ENCODE measurements around the gene FHL3.

Gene FHL3

DNA sequence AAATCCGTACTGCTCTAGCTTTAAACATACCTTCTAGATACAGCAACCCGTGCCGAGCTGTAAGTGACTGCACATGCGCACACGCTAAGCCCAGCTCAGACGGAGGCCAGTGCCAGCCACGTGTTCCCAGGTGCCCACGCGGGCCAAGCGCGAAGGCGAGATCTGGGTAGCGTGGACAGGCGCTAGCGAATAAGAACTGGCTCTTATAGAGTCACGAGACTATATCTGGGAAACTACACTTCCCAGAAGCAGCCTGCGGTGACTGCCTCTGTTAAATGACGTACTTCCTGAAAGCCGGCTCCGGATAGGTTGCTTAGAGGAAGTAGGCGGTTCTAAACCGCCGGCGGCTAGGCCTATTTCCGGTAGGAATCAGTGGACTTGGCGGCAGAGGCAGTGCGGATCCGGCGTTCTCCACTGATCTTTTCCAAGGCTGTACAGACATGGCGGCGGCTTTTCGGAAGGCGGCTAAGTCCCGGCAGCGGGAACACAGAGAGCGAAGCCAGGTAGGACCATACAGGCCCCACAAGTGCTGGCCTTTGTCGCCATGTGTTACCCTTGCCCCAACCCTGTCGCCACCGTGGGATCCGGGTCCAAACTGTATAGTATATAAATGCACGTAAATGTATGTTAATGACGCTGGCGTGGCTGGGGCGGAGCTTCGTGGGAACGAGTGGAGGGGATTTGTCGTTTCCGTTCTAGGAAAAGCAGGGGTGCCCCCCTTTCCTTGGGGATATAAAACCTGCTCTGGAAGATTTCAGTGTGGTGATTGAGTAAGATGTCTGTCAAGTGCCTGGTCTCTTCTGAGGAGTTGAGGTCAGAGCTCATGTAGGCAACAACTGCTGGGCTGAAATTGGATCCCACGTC lies 7.3 kb upstream of the FHL3 start, which contains the start of gene UTP11:
Gene UTP11, plus strand, starts transcription at position 372 of the 864 bp plus-strand sequence. Its CDS starts 69 bp downstream, at position 441.
- peak; percentile 81 to 89 for DNase-seq

- DNase-seq = no peak
Observed at GRCh38 chr1:38009841-38010180, 4.5 kb upstream of the FHL3 start.

DNA sequence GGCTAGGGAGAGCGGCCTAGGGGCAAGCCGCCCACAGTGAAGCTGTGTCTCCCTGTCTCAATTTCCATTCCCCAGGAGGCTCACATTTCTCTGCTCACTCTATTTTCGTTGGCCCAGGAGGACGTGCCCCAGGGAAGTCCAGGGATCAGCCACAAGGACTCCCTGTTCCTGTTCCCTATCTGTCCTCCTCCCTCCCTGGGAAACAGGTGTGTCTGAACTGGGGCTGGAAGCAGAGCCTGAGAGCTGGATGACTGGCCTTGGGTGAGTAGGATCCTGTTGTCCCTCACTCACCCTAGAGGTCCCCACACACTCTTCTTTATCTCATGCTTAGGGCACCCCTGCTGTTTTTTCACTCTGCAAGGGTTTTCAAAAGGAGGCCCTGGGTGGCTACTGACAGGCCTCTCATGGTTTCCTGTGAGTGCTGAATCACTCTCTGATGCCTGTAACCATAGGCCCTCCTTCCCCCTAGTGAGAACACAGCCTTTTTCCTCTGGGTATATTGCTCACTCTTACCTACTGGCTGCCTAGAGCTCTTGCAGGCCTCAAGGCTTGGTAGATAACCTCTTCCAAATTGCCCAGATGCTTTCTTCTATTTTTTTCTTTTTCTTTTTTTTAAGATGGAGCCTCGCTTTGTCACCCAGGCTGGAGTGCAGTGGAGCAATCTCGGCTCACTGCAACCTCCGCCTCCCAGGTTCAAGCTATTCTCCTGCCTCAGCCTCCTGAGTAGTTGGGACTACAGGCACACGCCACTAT lies 4.0 kb upstream of the FHL3 start:
- DNase-seq = no peak

- no peak for DNase-seq
Observed at GRCh38 chr1:38006008-38006828, 904 bp upstream of the FHL3 start.

DNA sequence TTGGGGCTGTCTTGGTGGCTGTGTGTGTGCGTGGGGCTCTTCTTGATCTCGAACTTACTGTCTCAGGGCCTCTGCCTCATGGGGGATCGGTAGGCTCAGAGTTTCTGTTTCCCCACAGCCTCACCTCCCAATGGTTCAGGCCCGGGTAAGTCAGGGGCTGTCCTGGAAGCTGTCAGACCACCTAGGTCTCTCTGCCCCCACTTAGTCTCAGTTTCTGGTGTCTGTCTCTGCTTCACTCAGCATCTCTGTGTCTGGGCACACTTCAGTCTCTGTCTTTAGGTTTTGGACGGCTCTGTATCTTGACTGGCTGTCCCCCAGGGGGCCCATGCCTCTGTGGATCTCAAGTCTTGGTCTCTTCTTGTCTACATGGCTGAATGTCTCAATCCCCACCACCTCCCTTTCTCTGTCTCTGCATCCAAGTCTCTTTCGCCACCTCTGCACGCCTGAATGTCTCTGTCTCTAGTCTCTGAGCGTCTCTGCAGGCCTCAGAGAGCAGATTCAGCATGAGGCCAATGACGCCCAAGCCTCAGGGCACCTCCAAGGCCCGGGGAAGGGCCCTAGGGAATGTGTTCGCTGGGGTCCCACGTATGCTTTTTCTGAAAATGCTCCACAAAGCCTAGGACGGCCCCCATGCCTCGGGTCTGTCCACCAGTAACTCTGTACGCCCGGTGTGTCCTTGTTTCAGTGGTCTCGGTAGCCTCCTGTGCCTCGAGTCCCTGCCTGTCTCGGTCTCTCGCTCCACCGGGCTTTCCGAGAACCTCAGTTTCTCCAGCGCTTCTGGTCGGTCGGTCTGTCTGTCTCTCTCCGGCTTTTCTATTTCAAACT lies 818 bp downstream of the FHL3 start:
- no peak for DNase-seq

- no peak for DNase-seq
Observed at GRCh38 chr1:38003261-38004250, 1.8 kb downstream of the FHL3 start.

DNA sequence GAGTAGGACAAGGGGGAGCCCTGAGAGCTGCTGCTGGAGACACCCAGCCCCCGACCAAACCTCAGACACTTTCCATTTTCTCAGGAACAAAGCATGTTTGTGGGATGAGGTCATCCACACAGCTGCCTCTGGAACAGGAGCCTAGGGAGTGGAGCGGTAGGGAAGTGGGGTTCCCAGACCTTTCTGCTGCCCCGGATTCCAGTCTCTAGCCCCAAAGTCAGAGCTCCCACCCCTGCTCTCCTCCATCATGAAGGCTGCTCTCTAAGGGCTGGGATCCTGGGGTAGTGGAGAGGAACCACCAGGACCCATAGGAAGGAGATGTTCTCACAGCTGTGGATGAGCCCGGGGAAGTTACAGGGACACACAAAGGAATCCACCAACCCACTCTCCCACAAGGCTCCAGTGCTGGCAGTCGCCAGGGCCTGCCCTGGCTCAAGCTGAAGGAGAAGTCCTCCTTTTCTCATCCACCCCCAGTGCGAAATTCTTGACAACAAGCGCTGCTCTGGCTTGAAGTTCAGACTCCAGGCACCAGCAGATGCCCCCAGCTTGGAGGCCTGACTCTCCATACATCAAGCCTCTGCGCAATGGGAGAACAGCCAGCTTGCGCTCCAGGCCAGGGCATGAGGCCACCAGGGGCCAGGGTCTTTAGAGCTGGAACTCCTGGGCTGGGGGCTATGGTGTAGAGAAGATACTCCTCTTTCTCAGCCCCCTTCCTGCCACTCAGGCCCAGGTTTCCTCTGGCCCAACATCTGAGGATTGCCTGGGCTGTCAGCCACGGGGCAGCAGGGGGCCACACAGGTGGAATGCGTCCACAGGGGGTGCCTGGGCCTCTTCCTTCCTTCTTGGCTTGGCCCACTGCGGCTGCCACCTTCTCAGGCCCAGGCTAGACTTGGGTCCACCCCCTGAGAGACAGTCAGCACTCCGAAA lies 4.5 kb downstream of the FHL3 start:
- DNase-seq = no peak

GRCh38 chr1:38000233-38000528 lies 5.1 kb downstream of the FHL3 start:
- DNase-seq = no peak

- DNase-seq = no peak
Observed at GRCh38 chr1:37999430-38000232, 5.7 kb downstream of the FHL3 start.

DNA sequence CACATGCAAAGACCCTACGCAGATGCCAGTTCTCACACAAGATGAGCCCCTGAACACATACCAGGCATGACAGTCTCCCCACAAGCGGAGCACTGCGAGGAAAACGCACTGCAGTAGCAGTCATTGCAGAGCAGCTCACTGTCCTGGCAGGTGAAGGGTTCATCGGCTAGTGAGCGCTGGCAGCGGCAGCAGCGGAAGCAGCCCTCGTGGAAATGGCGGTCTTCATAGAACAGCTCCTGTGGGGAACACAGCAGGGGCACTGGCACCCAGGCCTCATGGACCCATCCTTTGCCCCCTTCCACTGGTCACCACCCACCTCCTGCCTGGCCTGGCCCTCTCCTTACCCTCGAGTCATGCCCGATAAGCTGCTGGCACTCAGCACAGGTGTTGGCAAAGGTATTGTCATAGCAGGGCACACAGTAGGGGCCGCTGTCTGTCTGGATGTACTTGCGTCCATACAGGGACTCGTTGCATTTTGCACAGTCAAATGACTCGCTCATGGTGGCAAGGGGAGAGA lies 6.3 kb downstream of the FHL3 start:
- no peak for DNase-seq

DNA sequence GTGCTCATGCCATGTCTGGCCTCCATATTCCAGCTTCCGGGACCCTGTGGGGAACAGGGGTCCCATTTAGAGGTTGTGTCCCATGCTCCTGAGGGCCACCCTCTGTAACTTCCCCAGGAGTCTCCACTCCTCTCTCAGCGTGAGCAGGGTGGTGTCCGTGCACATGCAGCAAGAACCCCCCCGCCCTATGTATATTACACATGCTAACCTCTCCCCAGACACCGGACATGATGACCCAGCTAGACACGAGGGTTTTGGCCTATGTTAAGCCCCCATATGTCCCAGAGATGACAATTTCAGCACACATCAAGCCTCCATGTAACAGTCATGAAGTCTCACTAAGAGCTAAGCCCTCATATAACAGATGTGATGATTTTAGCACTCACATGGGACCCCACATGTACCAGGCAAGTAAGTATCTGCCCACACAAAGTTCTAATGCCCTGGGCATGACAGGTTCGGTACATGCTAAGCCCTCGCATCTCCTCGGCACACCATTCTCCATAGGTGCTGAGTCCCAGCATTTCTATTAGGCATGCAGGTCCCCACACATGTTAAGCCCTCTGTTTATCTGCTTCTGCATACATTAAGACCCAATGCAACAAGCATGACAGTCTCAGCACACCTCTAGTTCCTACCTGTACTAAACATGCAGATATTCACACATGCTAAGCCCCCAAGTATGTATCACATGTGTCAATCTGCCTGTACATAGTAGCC lies 7.1 kb downstream of the FHL3 start:
- no peak for DNase-seq

- DNase-seq = no peak
Observed at GRCh38 chr1:37997256-37998088, 7.8 kb downstream of the FHL3 start.

- no peak for DNase-seq
Observed at GRCh38 chr1:37995751-37996345, 9.5 kb downstream of the FHL3 start.

DNA sequence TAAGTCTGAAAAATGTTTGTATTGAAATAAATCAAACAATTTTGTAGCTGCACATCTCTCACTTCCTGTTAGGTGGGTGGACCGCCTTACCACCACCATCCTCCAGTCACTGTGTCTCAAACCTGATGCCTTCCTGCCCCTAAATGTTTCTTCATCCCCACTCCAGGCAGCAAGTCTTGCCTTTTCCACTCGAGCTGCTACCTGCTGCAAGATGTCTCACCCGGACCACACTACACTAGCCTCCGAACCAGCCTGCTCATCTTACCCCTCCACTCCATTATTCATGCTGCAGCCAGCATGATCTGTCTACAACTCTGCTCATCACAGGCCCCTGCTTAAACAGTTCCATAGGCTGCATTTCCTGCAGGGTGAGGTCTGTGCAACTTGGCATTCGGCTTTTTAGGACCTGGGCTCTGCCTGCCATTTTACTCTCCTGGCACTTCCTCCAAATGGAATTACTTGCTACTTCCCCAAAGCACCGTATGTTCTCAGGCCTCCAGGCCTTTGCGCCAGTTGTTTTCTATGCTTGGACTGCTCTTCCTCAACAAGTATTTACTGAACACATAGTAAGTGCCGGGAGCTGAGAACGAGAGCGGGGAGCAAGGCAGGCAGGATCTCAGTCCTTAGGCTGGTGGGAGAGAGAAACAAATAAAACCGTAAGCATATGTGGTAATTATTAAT lies 10.3 kb downstream of the FHL3 start:
- no peak for DNase-seq

DNA sequence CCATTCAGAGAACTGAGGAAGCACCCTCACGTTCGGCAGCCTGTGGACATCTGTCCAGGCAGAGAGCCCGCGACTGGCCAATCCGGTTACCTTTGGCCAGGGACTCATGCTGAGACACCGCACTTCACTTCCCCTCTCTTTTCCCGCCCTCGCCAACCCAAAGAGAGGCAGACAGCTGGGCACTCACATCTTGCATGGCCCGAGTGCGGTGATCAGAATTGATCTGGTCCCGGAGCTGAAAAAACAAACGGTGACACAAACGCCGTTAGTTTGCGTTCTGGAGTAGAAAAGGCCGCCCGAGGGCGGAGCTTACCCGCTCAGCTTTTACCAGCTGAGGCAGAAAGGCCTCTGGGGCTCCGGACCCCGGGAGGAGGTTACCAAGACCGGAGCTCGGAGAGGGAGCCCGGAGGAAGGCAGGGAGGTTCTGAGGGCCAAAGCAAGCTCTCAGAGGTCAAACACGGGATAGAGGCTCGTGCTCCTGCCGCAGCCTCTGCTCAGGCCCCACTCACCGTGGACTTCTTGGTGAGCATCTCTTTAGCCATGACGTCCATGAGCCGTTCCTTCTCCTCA lies 15.9 kb downstream of the FHL3 start:
- DNase-seq = no peak

- no peak for DNase-seq
Observed at GRCh38 chr1:37987679-37988078, 17.6 kb downstream of the FHL3 start.
